GM12864 (cell line): ENCODE results near the gene CCDC194.

Experiments used
- DNase-seq: peaks from one replicate; pipeline ENCODE4 v3.0.0-alpha.2; 2011; ENCODE audit warnings: low read depth
- H3K4me3 ChIP-seq: 2 replicates; pipeline ENCODE4 v1.5.1; 2011; ENCODE audit warnings: mild to moderate bottlenecking, low read depth, low read length, control low read depth
- CTCF ChIP-seq: IDR thresholded peaks from 2 replicates; pipeline ENCODE4 v1.5.1; 2011; ENCODE audit warnings: low read depth, mild to moderate bottlenecking, moderate library complexity, low read length, control low read depth, inconsistent platforms; ENCODE audit errors: missing control alignments

The CCDC194 gene

DNA sequence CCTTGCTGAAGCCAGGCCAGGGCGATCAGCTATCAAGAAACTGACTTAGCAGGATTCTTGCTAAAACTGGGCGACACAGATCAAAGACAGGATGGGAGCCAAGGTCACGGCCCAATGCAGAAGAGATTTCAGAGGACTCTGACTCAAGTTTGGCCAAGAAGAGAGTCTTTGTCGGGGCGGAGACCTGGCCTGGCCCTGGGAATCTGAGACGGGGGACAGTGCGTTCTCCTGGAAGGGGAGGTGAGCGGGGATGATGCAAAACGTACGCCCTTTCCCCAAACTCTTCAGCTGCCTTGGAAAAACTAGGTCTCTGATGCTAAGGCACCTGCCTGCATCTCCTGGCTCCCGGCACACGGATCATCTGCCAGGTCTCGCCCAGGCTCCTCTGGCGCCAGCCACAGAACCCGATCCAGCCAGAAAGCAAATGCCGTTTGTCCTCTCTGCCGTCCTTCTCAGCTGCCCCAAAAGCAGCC is 35.7 kb upstream of the CCDC194 start:
- H3K4me3 ChIP-seq, result no peak overlapping the region
- no peak for DNase-seq
- no peak for TF ChIP-seq CTCF

DNA sequence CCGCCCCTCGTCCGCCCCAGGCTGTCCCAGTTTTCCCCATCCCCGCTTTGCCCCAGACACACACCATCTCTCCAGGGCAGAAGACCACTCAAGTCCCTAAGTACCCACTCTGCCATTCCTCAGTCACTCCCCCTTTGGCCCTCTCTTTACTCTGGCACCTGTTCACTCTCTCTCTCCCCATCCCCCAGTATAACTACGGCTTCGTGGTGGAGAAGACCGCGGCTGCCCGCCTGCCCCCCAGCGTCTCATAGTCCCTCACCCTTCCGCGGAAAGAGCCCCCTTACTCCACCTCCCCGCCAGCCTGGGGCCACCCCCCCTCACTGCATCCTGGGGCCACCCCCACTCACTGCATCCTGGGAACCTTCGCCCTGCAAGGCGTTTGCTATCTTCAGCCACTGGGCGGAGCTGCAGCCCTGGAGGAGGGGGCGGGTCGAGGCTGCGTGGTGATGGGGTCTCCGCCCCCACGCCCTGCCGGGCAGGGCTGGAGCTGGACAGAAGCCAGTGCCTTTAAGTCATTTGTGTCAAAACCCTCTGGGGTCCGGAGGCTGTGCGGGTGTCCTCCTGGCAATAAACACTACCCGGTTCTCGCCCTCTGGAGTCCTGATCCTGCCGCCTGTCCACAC is 30.9 kb upstream of the CCDC194 start:
- DNase-seq, result no peak
- no peak overlapping the region for H3K4me3 ChIP-seq
- peak; percentile 47 for TF ChIP-seq CTCF

DNA sequence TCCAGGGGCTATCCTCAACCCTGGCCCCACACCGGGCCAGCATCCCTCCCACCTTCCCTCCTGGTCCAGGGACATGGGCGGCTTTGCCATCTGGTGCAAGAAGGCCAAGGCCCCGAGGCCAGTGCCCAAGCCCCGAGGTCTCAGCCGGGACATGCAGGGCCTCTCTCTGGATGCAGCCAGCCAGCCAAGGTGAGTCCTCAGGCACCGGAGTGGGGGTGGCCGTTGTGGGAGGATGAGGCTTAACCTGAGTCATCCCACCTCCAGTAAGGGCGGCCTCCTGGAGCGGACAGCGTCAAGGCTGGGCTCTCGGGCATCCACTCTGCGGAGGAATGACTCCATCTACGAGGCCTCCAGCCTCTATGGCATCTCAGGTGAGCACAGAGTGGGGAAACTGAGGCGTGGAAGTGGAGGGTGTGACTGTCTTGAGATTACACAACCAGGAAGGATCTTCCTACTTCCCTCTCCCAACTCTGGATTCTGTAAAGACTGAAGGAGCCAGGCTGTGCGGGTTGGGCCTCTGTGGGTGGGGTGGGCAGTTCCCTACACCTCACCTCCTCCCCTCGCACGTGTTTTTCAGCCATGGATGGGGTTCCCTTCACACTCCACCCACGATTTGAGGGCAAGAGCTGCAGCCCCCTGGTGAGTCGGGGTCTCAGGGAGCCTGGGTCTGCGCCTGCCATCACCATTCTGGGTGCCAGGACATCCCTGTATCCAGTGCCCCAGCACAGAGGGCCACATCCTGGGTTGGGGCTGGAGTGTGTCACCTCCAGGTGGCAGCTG is 29.6 kb upstream of the CCDC194 start:
- DNase-seq, result no peak
- no peak overlapping the region for H3K4me3 ChIP-seq
- TF ChIP-seq CTCF, result no peak

GRCh38 chr19:17421942-17422341 is 27.9 kb upstream of the CCDC194 start:
- DNase-seq, result no peak
- no peak overlapping the region for H3K4me3 ChIP-seq
- TF ChIP-seq CTCF, result no peak

DNA sequence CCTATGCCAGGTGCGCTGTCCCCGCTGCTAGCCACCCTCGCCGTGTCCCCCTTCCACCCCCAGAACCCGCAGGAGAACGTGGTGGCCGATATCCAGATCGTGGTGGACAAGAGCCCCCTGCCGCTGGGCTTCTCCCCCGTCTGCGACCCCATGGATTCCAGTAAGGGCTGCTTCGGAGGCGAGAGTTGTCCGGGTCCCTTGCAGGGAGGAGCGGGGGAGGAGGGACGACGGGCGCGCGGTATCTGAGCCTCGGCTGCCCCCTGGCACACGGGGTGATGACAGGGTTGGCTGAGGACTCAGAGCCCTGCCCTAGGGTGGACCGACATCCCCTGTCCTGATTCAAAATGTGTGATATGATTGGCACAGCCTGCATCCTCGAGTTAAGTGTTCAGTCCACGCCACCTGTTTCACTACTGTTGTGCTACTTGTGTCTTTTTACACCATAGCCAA is 26.5 kb upstream of the CCDC194 start:
- TF ChIP-seq CTCF, result no peak
- DNase-seq, result no peak
- H3K4me3 ChIP-seq, result peak overlapping the region; percentile 84

DNA sequence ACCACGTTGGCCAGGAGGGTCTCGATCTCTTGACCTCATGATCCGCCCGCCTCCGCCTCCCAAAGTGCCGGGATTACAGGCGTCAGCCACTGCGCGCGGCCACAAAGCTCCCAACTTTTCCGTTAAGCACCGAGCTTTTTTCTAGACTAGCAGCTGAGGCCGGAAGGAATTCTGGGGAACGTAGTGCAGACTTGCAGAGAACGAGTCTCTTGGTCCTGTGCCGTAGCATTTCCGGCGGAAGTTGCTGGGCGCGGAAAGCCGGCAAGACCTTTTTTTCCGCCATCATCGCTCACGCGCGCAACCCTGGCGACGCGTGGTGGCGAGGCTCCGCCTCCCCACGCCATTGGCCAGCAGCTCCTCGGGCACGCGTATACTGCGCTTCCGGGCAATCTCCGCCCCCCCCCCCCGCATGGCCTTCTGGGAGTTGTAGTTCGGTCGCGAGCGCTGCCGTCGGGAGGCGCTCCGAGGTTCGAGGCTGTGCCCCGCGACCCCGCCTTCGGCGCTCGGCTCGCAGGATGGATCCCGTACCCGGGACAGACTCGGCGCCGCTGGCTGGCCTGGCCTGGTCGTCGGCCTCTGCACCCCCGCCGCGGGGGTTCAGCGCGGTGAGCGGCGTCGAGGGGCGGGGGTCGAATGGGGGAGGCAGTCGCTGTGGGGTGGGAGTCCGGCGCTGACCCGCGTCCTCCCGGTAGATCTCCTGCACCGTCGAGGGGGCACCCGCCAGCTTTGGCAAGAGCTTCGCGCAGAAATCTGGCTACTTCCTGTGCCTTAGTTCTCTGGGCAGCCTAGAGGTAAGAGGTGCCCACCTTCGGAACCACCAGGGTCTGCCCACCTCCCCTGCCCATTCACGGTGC is 25.9 kb upstream of the CCDC194 start, which contains the start of gene MVB12A:
Gene MVB12A, plus strand, starts transcription at position 427 of the 854 bp plus-strand sequence. Its CDS starts 89 bp downstream, at position 516.
- peak; percentile 96 for DNase-seq
- H3K4me3 ChIP-seq, result peak within 1 kb of the TSS; percentile 84
- no peak for TF ChIP-seq CTCF
